Upper lobe of right lung (tissue), 1 donor: ENCODE data around the gene UCP3. TPM values are rescaled to one million over a fixed set of nuclear protein-coding genes. Genes with fewer than 3 reads are reported as not detected.

Experiments
- ATAC-seq: fragments of 200-7000 bp; cut with Tn5 transposase; one replicate; pipeline ENCODE4 v1.9.1; 2020; ENCODE audit warnings: mild to moderate bottlenecking, moderate library complexity
- DNase-seq: peaks from one replicate; pipeline ENCODE4 v3.0.0-alpha.2; 2020
- H3K27ac ChIP-seq: fragments of 200-600 bp; one replicate; pipeline ENCODE4 v1.8.0; 2022
- H3K27me3 ChIP-seq: fragments of 200-600 bp; one replicate; pipeline ENCODE4 v1.8.0; 2022; ENCODE audit warnings: mild to moderate bottlenecking
- H3K36me3 ChIP-seq: fragments of 200-600 bp; one replicate; pipeline ENCODE4 v1.8.0; 2022
- H3K4me1 ChIP-seq: fragments of 200-600 bp; one replicate; pipeline ENCODE4 v1.8.0; 2022
- H3K4me3 ChIP-seq: fragments of 200-600 bp; one replicate; pipeline ENCODE4 v1.8.0; 2022; ENCODE audit warnings: mild to moderate bottlenecking
- H3K9me3 ChIP-seq: fragments of 200-600 bp; one replicate; pipeline ENCODE4 v1.8.0; 2022
- CTCF ChIP-seq: fragments of 200-600 bp; IDR thresholded peaks from one replicate; pipeline ENCODE4 v1.8.0; 2022; ENCODE audit warnings: antibody characterized with exemption
- intact Hi-C: fragments of 100-400 bp; cut with DNase I; formaldehyde crosslinking; loops from one replicate; pipeline ENCODE4 v1.11.0; 2022
- total RNA-seq: library from RNA; stranded (reverse); fragmentation: NEBNext Ultra II Directional; extraction: Animal tissue kit (Norgen Biotek cat#: 25700); gene quantifications from one replicate; pipeline ENCODE4 v1.2.1, GENCODE V29; 2021
- donor health status: DM: no; HTN: yes; CAD: no; lungs with severe emphysema.

Gene UCP3
- total RNA-seq, 1 donor from 2014 or later, result 2.6 TPM

- DNase-seq, result no peak
- no peak for TF ChIP-seq CTCF
- no peaks in the 10 kb centered on the region for H3K27me3 ChIP-seq
- H3K4me1 ChIP-seq, result no peaks in the 10 kb centered on the region
- intact Hi-C loops, result no loop called here
- no peaks in the 10 kb centered on the region for H3K9me3 ChIP-seq
- no peak overlapping the region for H3K4me3 ChIP-seq
- no peak overlapping the region for H3K27ac ChIP-seq
- ATAC-seq, result no peak
- H3K36me3 ChIP-seq, result no peaks in the 10 kb centered on the region
Observed at GRCh38 chr11:74007691-74008372, 1.1 kb downstream of the UCP3 start.

- ATAC-seq (no peak), DNase-seq (no peak)
- Histone ChIP-seq H3K27ac (no peak overlapping the region), H3K4me3 (no peak overlapping the region), H3K27me3 (no peaks in the 10 kb centered on the region), H3K4me1 (no peaks in the 10 kb centered on the region), H3K36me3 (no peaks in the 10 kb centered on the region), H3K9me3 (no peaks in the 10 kb centered on the region)
- no peak for TF ChIP-seq CTCF
- intact Hi-C loops, result no loop called here
Observed at GRCh38 chr11:74006743-74007304, 2.1 kb downstream of the UCP3 start.

GRCh38 chr11:74005721-74006517 lies 3.0 kb downstream of the UCP3 start:
- Histone ChIP-seq H3K36me3 (no peaks in the 10 kb centered on the region), H3K4me3 (no peak overlapping the region), H3K27ac (no peak overlapping the region), H3K4me1 (no peaks in the 10 kb centered on the region), H3K27me3 (no peaks in the 10 kb centered on the region), H3K9me3 (no peaks in the 10 kb centered on the region)
- ATAC-seq (no peak), DNase-seq (peak; percentile 19)
- intact Hi-C loops, result no loop called here
- TF ChIP-seq CTCF, result no peak

GRCh38 chr11:74004759-74005615 lies 3.9 kb downstream of the UCP3 start:
- Histone ChIP-seq H3K4me1 (no peaks in the 10 kb centered on the region), H3K9me3 (no peaks in the 10 kb centered on the region), H3K27me3 (no peaks in the 10 kb centered on the region), H3K36me3 (no peaks in the 10 kb centered on the region), H3K4me3 (no peak overlapping the region), H3K27ac (no peak overlapping the region)
- intact Hi-C loops, result no loop called here
- DNase-seq, result no peak
- ATAC-seq, result peak; percentile 55
- no peak for TF ChIP-seq CTCF

GRCh38 chr11:74004046-74004695 lies 4.7 kb downstream of the UCP3 start:
- Histone ChIP-seq H3K4me1 (no peaks in the 10 kb centered on the region), H3K36me3 (no peaks in the 10 kb centered on the region), H3K4me3 (no peak overlapping the region), H3K27ac (no peak overlapping the region), H3K27me3 (no peaks in the 10 kb centered on the region), H3K9me3 (no peaks in the 10 kb centered on the region)
- DNase-seq (no peak), ATAC-seq (no peak)
- intact Hi-C loops, result no loop called here
- TF ChIP-seq CTCF, result no peak
